DMS79 treated with DMSO at 0.1 percent for 48 hours (cell line): ENCODE measurements around the gene GLOD4.
"Not testable (repeated sequence)": the region's sequence is repeated elsewhere in the genome, so short reads cannot be mapped to it uniquely, and the experiment has no call there.

Experiments
- DNase-seq: peaks from one replicate; lab custom pipeline; 2025; lab: John Stamatoyannopoulos, UW

The GLOD4 gene

GRCh38 chr17:802901-803881 is 21.1 kb upstream of the GLOD4 start:
- DNase-seq: no peak

- DNase-seq: no peak
These were observed 20.4 kb upstream of the GLOD4 start for GRCh38 chr17:802481-802880.

GRCh38 chr17:801660-802059 is 19.6 kb upstream of the GLOD4 start:
- no peak for DNase-seq

GRCh38 chr17:800446-801242 is 18.6 kb upstream of the GLOD4 start:
- no peak for DNase-seq

- no peak for DNase-seq
These were observed 17.2 kb upstream of the GLOD4 start for GRCh38 chr17:799261-799660.

GRCh38 chr17:798246-798645 is 16.2 kb upstream of the GLOD4 start:
- peak; percentile 26 for DNase-seq

- no peak for DNase-seq
These were observed 15.3 kb upstream of the GLOD4 start for GRCh38 chr17:797236-797840.

GRCh38 chr17:796609-797008 is 14.5 kb upstream of the GLOD4 start:
- DNase-seq: no peak

- no peak for DNase-seq
These were observed 13.6 kb upstream of the GLOD4 start for GRCh38 chr17:795721-796120.

GRCh38 chr17:795276-795675 is 13.2 kb upstream of the GLOD4 start:
- DNase-seq: no peak

- no peak for DNase-seq
These were observed 12.8 kb upstream of the GLOD4 start for GRCh38 chr17:794876-795275.

- DNase-seq: no peak
These were observed 10.2 kb upstream of the GLOD4 start for GRCh38 chr17:792277-792676.

GRCh38 chr17:791829-792228 is 9.7 kb upstream of the GLOD4 start:
- no peak for DNase-seq

- DNase-seq: not testable (repeated sequence)
These were observed 8.8 kb upstream of the GLOD4 start for GRCh38 chr17:790874-791247.

- not testable (repeated sequence) for DNase-seq
These were observed 8.1 kb upstream of the GLOD4 start for GRCh38 chr17:789931-790873.

- DNase-seq: no peak
These were observed 7.2 kb upstream of the GLOD4 start for GRCh38 chr17:789160-789840.

- DNase-seq: no peak
These were observed 6.5 kb upstream of the GLOD4 start for GRCh38 chr17:788551-788950.

- DNase-seq: no peak
These were observed 5.7 kb upstream of the GLOD4 start for GRCh38 chr17:787641-788221.

GRCh38 chr17:785901-786300 is 3.8 kb upstream of the GLOD4 start:
- not testable (repeated sequence) for DNase-seq

GRCh38 chr17:784143-784542 is 2.1 kb upstream of the GLOD4 start:
- no peak for DNase-seq

- no peak for DNase-seq
These were observed 4.0 kb downstream of the GLOD4 start for GRCh38 chr17:778096-778495.
